Spinal cord (tissue), 10 donors: ENCODE data around the gene HOXD9. TPM values are rescaled to one million over a fixed set of nuclear protein-coding genes. Genes with fewer than 3 reads are reported as not detected.

Experiments
- DNase-seq, 6 donors: peaks; one replicate each; pipeline versions ENCODE4 v3.0.0 to v3.0.0-alpha.2; 2013 to 2015; ENCODE audit warnings: low spot score in 6 of 6, low read depth in 4 of 6
- H3K27ac ChIP-seq: one replicate; pipeline ENCODE4 v1.5.1; 2013; ENCODE audit warnings: low read depth, low read length, control low read depth
- H3K27me3 ChIP-seq: one replicate; pipeline ENCODE4 v1.6.1; 2013; ENCODE audit warnings: low read length; ENCODE audit not compliant: control insufficient read depth, insufficient read depth
- H3K36me3 ChIP-seq: one replicate; pipeline ENCODE4 v1.6.1; 2013; ENCODE audit warnings: low read length; ENCODE audit not compliant: control insufficient read depth, insufficient read depth
- H3K4me1 ChIP-seq: one replicate; pipeline ENCODE4 v1.6.1; 2013; ENCODE audit warnings: low read length; ENCODE audit not compliant: control insufficient read depth, insufficient read depth
- H3K4me3 ChIP-seq: one replicate; pipeline ENCODE4 v1.5.1; 2013; ENCODE audit warnings: low read depth, low read length, control low read depth
- H3K9me3 ChIP-seq: one replicate; pipeline ENCODE4 v1.6.1; 2013; ENCODE audit warnings: low read length; ENCODE audit not compliant: control insufficient read depth, insufficient read depth
- WGBS: methylation state at CpG from one replicate; pipeline ENCODE4 v1.1.5; 2013; ENCODE audit warnings: missing lambda C conversion rate; ENCODE audit not compliant: insufficient coverage; 5-methylcytosine and 5-hydroxymethylcytosine counted together
- polyA plus RNA-seq, 2 donors: library from polyadenylated mRNA; unstranded; fragments of 120-200 nt; gene quantifications; one replicate each; pipeline ENCODE4 v1.2.1, GENCODE V29; 2013; ENCODE audit not compliant: insufficient read length in 2 of 2
- total RNA-seq, 2 donors: library from RNA; depleted of rRNA in 1 of 2; stranded (reverse); fragments of 120-200 nt in 1 of 2; fragments of >200 nt in 1 of 2; gene quantifications; one replicate each; pipeline versions ENCODE4 v1.2.3 to v1.2.4, GENCODE V29; 2013 to 2014
- donor health status: healthy.

HOXD9 gene
- total and polyA plus RNA-seq, 4 donors, result 0.22 to 3.2 (median 3.1) TPM

- Histone ChIP-seq H3K36me3 (peaks cover 7% of the 10 kb centered on the region), H3K4me1 (peaks cover 49% of the 10 kb centered on the region), H3K9me3 (no peaks in the 10 kb centered on the region), H3K27me3 (peaks cover 67% of the 10 kb centered on the region), H3K4me3 (peak overlapping the region; percentile 51), H3K27ac (peak overlapping the region; percentile 64)
- 28% methylated on average over 29 of the region's 34 CpGs for WGBS
- DNase-seq, result no peak
Measured at GRCh38 chr2:176124110-176124946, 1.8 kb downstream of the HOXD9 start.

GRCh38 chr2:176124947-176125771 lies 2.6 kb downstream of the HOXD9 start:
- Histone ChIP-seq H3K27ac (peak overlapping the region; percentile 64), H3K4me1 (peaks cover 50% of the 10 kb centered on the region), H3K4me3 (peak overlapping the region; percentile 51)

GRCh38 chr2:176125772-176126054 lies 3.2 kb downstream of the HOXD9 start:
- peaks cover 54% of the 10 kb centered on the region for H3K27me3 ChIP-seq
- H3K36me3 ChIP-seq, result peaks cover 7% of the 10 kb centered on the region
- WGBS, result 51% methylated on average over 2 of the region's 6 CpGs
- DNase-seq, result no peak
- H3K4me3 ChIP-seq, result no peak overlapping the region
- H3K27ac ChIP-seq, result peak overlapping the region; percentile 64
- no peaks in the 10 kb centered on the region for H3K9me3 ChIP-seq
- peaks cover 50% of the 10 kb centered on the region for H3K4me1 ChIP-seq

More at GRCh38 chr2:176124947-176125771, 2.6 kb downstream of the HOXD9 start:
- H3K9me3 ChIP-seq, result no peaks in the 10 kb centered on the region
- H3K36me3 ChIP-seq, result peaks cover 7% of the 10 kb centered on the region
- 54% methylated on average over 8 of the region's 9 CpGs for WGBS
- DNase-seq, result no peak
- H3K27me3 ChIP-seq, result peaks cover 59% of the 10 kb centered on the region

- Histone ChIP-seq H3K27ac (peak overlapping the region; percentile 93), H3K4me3 (peak overlapping the region; percentile 69), H3K9me3 (no peaks in the 10 kb centered on the region), H3K27me3 (peaks cover 39% of the 10 kb centered on the region), H3K4me1 (peaks cover 45% of the 10 kb centered on the region), H3K36me3 (peaks cover 7% of the 10 kb centered on the region)
- DNase-seq, result peak in 3 of 6 donors; percentile 87 to 94 (median 91)
- WGBS, result 20% methylated on average over 2 of the region's 13 CpGs
Measured at GRCh38 chr2:176126929-176127773, 4.6 kb downstream of the HOXD9 start.

- peaks cover 7% of the 10 kb centered on the region for H3K36me3 ChIP-seq
- DNase-seq, result peak in 1 of 6 donors; percentile 47
- peak overlapping the region; percentile 93 for H3K27ac ChIP-seq
- H3K9me3 ChIP-seq, result no peaks in the 10 kb centered on the region
- peaks cover 34% of the 10 kb centered on the region for H3K27me3 ChIP-seq
- WGBS, result no CpG with 5 or more reads among the region's 4 CpGs
- peaks cover 41% of the 10 kb centered on the region for H3K4me1 ChIP-seq
- H3K4me3 ChIP-seq, result peak overlapping the region; percentile 69
Measured at GRCh38 chr2:176127774-176128072, 5.2 kb downstream of the HOXD9 start.

- H3K36me3 ChIP-seq, result peaks cover 7% of the 10 kb centered on the region
- peak overlapping the region; percentile 69 for H3K4me3 ChIP-seq
- no peaks in the 10 kb centered on the region for H3K9me3 ChIP-seq
- WGBS, result 15% methylated on average over 40 of the region's 49 CpGs
- H3K27ac ChIP-seq, result peak overlapping the region; percentile 93
- H3K4me1 ChIP-seq, result peaks cover 44% of the 10 kb centered on the region
- DNase-seq, result peak in 2 of 6 donors; percentile 74 to 81
- peaks cover 31% of the 10 kb centered on the region for H3K27me3 ChIP-seq
Measured at GRCh38 chr2:176128172-176128981, 5.9 kb downstream of the HOXD9 start.

GRCh38 chr2:176128982-176129796 lies 6.7 kb downstream of the HOXD9 start, which contains the start of gene HOXD8:
HOXD8 (plus strand) TSS chr2:176129705; CDS start chr2:176130367, 662 bp downstream.
- under 1% methylated on average over 57 of the region's 64 CpGs for WGBS
- peaks cover 7% of the 10 kb centered on the region for H3K36me3 ChIP-seq
- peaks cover 23% of the 10 kb centered on the region for H3K27me3 ChIP-seq
- peak within 1 kb of the TSS; percentile 69 for H3K4me3 ChIP-seq
- peak within 1 kb of the TSS; percentile 93 for H3K27ac ChIP-seq
- no peaks in the 10 kb centered on the region for H3K9me3 ChIP-seq
- H3K4me1 ChIP-seq, result peaks cover 39% of the 10 kb centered on the region
- peak in 2 of 6 donors; percentile 92 to 95 for DNase-seq

GRCh38 chr2:176129813-176130146 lies 7.3 kb downstream of the HOXD9 start:
- Histone ChIP-seq H3K4me1 (peaks cover 37% of the 10 kb centered on the region), H3K36me3 (peaks cover 3% of the 10 kb centered on the region), H3K27me3 (peaks cover 17% of the 10 kb centered on the region), H3K9me3 (no peaks in the 10 kb centered on the region), H3K4me3 (peak overlapping the region; percentile 69), H3K27ac (peak overlapping the region; percentile 93)
- no peak for DNase-seq
- under 1% methylated on average over 40 of the region's 43 CpGs for WGBS
